GM21447 (cell line): Measurements from ENCODE around the gene FSTL4.

ENCODE experiments used
- ATAC-seq: cut with Tn5 transposase; IDR thresholded peaks from one replicate; pipeline ENCODE4 v1.9.1; 2021; ENCODE audit not compliant: unreplicated experiment

Gene FSTL4

GRCh38 chr5:133307275-133307674, 305.1 kb downstream of the FSTL4 start:
- ATAC-seq: peak; percentile 72

DNA sequence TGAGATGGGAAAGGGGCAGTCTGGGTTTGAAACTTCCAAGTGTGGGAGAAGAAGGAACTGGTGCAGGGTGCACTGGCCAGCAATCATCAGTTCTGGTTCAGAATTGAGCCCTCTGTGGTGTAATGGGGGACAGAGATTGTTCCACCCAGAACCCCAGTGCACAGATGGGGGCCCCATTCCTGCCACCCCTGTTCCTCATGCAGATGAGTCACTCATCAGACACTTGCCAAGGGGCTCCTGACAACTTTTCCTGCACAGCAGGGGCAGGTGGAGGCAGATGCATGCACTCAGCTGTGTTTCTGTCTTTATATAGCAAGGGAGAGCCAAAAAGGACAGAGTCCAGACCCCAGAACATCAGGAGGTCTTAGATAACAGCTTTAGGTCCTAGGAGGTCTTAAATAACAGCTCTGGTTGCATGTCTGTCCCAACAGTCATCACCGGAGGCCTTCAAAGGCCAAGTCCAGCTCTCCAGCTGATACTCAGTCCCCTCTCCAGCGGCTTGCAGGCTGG, 307.6 kb downstream of the FSTL4 start:
- no peak for ATAC-seq

DNA sequence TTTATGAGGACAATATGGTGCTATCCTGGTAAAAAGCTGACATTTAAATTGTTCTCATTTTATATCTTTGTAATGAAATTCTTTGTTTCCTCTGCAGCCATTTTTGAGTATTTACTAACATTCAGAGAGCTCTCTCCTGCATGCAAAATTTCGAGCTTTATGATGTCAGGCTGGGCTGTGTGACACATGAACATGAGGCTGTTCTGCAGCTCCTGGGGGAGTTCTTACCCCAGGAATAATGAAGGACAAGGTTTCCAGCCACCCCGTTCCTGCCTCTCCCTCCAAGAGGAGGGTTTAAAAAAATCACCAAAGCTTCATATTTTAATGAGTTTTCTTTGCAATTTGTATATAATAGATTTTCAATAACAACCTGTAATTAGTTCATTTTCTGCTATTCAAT, 308.2 kb downstream of the FSTL4 start:
- no peak for ATAC-seq

- ATAC-seq: no peak
Measured at GRCh38 chr5:133303298-133303697, 309.0 kb downstream of the FSTL4 start.

DNA sequence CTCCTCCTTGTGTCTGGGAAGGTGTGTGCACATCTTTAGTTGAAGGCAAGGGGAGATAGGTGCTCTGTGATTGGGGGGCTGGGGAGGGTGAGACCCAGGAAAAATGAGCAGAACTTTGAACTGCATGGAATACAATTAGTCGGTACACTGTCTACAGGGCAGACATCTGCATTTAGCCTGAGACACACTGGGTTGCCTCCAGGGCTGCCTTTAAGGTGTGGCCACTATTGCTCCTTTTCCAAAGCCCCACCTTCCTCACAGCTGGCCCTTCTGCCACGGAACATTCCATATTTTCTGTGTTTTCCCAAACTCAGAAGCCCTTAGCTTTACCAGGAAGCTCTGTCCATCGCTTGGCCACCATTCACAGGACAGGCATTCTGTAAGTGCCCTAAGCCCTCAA, 312.6 kb downstream of the FSTL4 start:
- ATAC-seq: no peak

- ATAC-seq: no peak
Measured at GRCh38 chr5:133299021-133299420, 313.3 kb downstream of the FSTL4 start.

DNA sequence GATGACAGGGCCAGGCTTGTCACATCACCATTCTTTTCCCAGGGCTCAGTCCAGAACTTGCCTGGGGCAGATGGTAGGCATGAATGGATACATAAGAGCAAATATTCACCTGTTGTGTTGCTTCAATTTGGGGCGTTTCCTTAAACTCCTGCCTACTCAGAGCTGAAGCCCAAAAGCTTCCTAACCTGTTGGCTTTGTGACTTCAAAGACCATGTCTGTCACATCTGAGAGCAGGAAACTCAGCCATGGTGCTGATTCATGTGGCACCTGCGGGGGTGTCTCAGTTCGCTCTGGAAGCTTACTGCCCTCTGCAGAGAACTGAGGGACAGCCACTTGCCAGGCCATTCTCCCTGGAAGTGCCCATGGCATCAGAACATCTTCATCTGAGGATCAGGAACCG, 313.9 kb downstream of the FSTL4 start:
- ATAC-seq: no peak

GRCh38 chr5:133297293-133297692, 315.0 kb downstream of the FSTL4 start:
- no peak for ATAC-seq

DNA sequence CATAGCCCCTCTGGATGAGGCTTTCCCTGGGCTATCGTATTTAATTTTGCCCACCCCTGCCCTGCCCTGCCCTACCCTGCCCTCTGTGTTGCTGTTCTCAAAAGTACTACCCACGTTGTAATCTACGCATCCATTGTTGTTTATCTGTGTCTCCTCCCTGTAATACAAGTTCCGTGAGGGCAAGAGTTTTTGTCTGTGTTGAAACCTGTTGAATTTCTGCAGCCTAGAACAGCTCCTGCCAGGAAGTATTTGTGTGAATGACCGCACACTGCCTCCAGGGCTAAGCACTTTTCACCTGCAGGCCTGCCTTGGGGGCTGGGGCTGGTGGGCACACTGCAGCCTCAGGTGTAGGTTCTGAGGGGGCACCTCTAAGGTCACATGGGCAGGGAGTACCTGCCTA, 315.7 kb downstream of the FSTL4 start:
- ATAC-seq: no peak

- no peak for ATAC-seq
Measured at GRCh38 chr5:133295520-133295919, 316.8 kb downstream of the FSTL4 start.

GRCh38 chr5:133294380-133294779, 318.0 kb downstream of the FSTL4 start:
- no peak for ATAC-seq

- no peak for ATAC-seq
Measured at GRCh38 chr5:133293960-133294359, 318.4 kb downstream of the FSTL4 start.

DNA sequence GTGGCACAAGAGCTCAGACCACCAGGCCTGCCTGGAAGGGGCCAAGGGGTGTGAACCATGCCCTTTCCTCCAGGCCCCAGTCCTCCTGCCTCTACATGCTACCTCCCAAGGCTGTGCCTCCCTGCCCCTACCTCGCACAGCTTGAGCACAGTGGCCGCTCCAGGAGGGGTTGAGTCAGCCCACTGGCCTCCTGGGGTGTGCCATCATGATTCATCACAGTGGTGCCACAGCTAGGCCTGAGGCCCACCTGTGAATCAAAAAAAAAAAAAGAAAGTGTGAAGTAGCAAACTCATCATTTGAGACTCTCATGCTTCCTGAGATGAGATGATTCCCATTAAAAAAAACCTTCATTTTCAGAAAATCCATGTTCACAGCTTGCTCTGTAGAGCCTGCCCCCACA, 320.0 kb downstream of the FSTL4 start:
- no peak for ATAC-seq

- ATAC-seq: no peak
Measured at GRCh38 chr5:133291524-133291923, 320.8 kb downstream of the FSTL4 start.

DNA sequence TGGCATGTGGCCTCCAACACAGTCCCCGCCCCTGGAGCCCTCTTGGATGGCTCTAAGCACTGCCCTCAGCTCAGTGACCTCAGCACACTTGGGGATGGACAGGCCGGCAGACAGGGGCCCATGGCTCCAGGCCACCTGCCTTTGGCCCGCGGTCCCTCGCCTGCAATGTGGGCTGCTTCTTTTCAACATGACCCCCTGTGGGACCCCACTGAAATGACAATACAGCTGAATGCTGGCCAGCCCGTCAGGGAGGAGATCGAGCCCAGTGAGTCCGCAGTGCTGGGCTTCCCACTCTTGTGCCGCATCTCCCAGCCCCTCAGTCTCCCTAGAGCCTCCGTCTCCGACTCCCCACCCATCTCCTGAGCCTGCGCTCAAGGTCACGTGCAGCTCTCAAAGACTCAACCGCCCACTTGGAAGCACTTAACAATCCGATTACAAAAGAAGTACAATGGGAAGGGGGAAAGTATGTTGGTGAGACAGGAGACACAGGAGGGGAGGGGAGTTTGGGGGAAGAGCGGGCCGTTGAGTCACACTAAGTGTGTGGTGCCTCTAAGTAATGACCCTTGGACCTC, 321.6 kb downstream of the FSTL4 start:
- ATAC-seq: no peak

DNA sequence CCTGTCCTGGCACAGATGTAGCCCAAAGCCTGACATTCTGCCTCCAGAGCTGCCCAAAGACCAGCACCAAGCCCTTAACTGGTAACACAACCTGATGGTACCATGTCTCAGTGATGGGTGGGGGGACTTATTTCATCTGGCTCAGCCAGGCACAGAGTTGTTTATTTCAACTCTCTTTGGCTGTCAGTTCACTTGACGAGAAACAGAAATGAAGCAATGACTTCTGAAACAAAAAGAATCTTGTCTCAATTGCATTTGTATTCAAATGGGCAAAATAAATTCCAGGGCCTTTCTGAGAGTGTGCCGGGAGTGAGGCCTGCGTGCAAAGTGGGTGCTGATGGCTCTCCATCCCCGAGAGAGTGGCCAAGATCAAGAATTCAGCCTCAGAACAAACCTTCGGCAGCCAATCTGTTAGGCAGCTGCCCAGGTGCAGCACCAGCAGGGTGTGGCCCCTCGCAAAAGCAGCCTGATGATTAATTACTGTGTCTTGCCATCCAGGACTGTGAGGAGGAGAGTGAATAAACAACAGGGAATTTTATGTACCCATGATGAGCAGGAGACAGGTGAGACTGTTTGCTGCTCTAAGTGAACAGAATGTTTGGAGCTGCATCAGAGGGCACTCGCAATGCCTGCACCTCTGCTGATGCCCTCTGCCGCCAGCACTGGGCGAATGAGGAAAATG, 322.5 kb downstream of the FSTL4 start:
- ATAC-seq: no peak

DNA sequence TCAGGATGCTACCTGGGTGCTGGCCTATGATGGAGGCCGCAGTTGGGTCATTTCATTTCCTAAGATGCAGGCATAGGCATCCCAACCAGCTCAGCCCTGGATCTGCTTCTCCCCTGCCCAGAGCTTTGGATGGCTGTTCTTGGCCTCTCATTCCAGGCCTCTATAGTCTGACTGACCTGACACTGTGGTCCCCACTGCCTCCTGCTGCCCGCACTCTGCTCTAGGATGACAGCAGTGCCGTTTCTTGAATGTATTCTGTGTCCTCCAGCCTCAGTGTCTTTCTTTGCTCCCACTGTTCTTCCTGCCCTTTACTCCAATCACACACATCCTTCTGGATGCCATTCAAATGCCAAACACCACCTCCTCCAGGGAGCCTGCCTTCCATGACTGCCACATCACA, 324.8 kb downstream of the FSTL4 start:
- no peak for ATAC-seq

GRCh38 chr5:133286483-133286882, 325.9 kb downstream of the FSTL4 start:
- ATAC-seq: no peak

GRCh38 chr5:133285583-133286021, 326.7 kb downstream of the FSTL4 start:
- no peak for ATAC-seq

GRCh38 chr5:133284306-133284705, 328.0 kb downstream of the FSTL4 start:
- ATAC-seq: no peak

DNA sequence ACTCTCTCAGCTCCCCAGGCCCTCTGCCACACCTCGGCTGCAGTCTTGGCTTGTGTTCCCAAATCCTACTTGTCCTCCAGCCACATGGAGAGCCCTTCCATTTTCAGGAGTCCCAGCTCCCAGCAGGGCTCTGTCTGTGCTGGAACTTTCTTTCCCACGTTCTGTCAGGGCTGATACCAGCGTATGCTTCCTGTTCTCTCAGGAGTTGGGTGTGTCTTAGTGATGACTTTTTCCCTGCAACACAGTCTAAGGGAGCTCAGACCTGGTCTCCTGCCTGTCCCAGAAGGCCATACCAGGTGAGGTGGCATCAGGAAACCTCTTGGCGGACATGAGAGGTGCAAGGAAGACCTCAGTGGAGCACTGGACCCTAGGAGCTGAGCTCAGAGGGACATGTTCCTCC, 334.0 kb downstream of the FSTL4 start:
- ATAC-seq: no peak

DNA sequence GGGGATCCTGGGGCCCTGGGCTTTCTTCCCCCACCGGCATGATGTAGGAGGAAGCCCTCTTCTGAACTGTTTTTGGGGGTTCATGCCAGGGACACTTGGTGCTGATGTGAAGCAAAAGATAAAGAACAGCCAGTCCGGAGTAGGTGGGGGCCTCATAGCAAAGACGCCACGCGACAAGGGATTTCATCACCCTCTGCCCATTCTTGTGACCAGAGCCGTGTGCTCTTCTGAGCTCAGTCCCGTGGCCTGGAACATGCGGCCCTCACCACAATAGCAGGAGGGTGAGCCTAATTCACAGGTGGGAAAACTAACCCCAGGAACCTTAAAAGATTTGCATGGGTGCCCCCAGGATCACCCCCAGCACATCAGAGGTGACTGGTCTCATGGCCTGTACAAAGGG, 334.6 kb downstream of the FSTL4 start:
- no peak for ATAC-seq

GRCh38 chr5:133276171-133276570, 336.2 kb downstream of the FSTL4 start:
- ATAC-seq: no peak
